GM12878 (cell line): ENCODE data around the gene GRM7. TPM values are rescaled to one million over a fixed set of nuclear protein-coding genes. Genes with fewer than 3 reads are reported as not detected.

Source experiments
- ATAC-seq: fragments of 200-7000 bp; cut with Tn5 transposase; 3 replicates; pipeline ENCODE4 v1.9.1; 2020; ENCODE audit warnings: mild to moderate bottlenecking, moderate library complexity
- BruUV-seq: library from RNA; stranded (reverse); fragments of 400-500 nt; replicated peaks from 2 replicates; lab custom pipeline; 2021; lab: Mats Ljungman, UMichigan
- CTCF ChIA-PET: fragments of 300-600 bp; sonication (Branson Sonifier 250); formaldehyde crosslinking; extraction: SDS; loops from one replicate; lab custom pipeline; 2021; ENCODE audit warnings: inconsistent platforms; lab: Yijun Ruan, JAX
- POLR2A ChIA-PET: fragments of 350-600 bp; formaldehyde crosslinking; extraction: SDS; loops from one replicate; lab custom pipeline; 2021; ENCODE audit warnings: inconsistent platforms; lab: Charles Lee
- RAD21 ChIA-PET: fragments of 300-600 bp; sonication (Branson Sonifier 250); formaldehyde crosslinking; loops from one replicate; lab custom pipeline; 2023; ENCODE audit warnings: antibody characterized with exemption; ENCODE audit not compliant: unreplicated experiment; lab: Charles Lee
- SMC1A ChIA-PET: fragments of 300-600 bp; sonication (Branson Sonifier 250); formaldehyde crosslinking; loops from one replicate; lab custom pipeline; 2023; ENCODE audit not compliant: unreplicated experiment, uncharacterized antibody; lab: Charles Lee
- DNase-seq: peaks from one replicate; pipeline ENCODE4 v3.0.0-alpha.2; 2011; ENCODE audit warnings: low read depth, low spot score
- FAIRE-seq: peaks from 3 replicates; lab custom pipeline; 2011; peaks lifted over from hg19 to GRCh38; lab: Jason Lieb, UNC
- H2AFZ ChIP-seq: 2 replicates; pipeline ENCODE4 v1.6.0; 2011; ENCODE audit warnings: low read depth, low read length, control low read depth; ENCODE audit not compliant: control insufficient read depth
- H3K27ac ChIP-seq: 2 replicates; pipeline ENCODE4 v1.5.1; 2011; ENCODE audit warnings: control low read depth; ENCODE audit not compliant: control insufficient read depth, insufficient read depth
- H3K27me3 ChIP-seq, 2 experiments: replicated peaks in 1 of 2; 2 replicates each; pipeline versions ENCODE4 v1.6.0 to v1.6.1; 2011; ENCODE audit warnings: low read length in 1 of 2; ENCODE audit not compliant: control insufficient read depth in 2 of 2, insufficient read depth in 2 of 2
- H3K36me3 ChIP-seq, 2 experiments: 2 replicates each; pipeline ENCODE4 v1.5.1; 2011; ENCODE audit warnings: low read length in 1 of 2; ENCODE audit not compliant: control insufficient read depth in 2 of 2, insufficient read depth in 2 of 2
- H3K4me1 ChIP-seq: 2 replicates; pipeline ENCODE4 v1.6.1; 2011; ENCODE audit warnings: mild to moderate bottlenecking, low read length, moderate library complexity, mixed read lengths; ENCODE audit not compliant: control insufficient read depth, insufficient read depth
- H3K4me2 ChIP-seq: 2 replicates; pipeline ENCODE4 v1.6.0; 2011; ENCODE audit warnings: control low read depth; ENCODE audit not compliant: control insufficient read depth, insufficient read depth
- H3K4me3 ChIP-seq: fragments of 200-600 bp; sonication (generic); 2 replicates; pipeline ENCODE4 v1.5.1; 2016
- H3K79me2 ChIP-seq: 2 replicates; pipeline ENCODE4 v1.6.0; 2011; ENCODE audit warnings: low read length; ENCODE audit not compliant: control insufficient read depth, insufficient read depth
- H3K9ac ChIP-seq: 2 replicates; pipeline ENCODE4 v1.8.0; 2011; ENCODE audit warnings: low read length, control low read depth, mixed read lengths; ENCODE audit not compliant: control insufficient read depth, insufficient read depth
- H3K9me3 ChIP-seq: replicated peaks from 3 replicates; pipeline ENCODE4 v1.5.1; 2011; ENCODE audit warnings: mild to moderate bottlenecking, low read length; ENCODE audit not compliant: control insufficient read depth, insufficient read depth
- H4K20me1 ChIP-seq: 2 replicates; pipeline ENCODE4 v1.6.0; 2011; ENCODE audit not compliant: control insufficient read depth, insufficient read depth
- EZH2 ChIP-seq: IDR thresholded peaks from 2 replicates; pipeline ENCODE4 v1.6.1; 2012; ENCODE audit warnings: low read depth, mild to moderate bottlenecking, control low read depth, inconsistent platforms, low read length, borderline replicate concordance; ENCODE audit not compliant: control insufficient read depth
- NFIC ChIP-seq: IDR thresholded peaks from 2 replicates; pipeline ENCODE4 v1.6.1; 2012; ENCODE audit warnings: low read depth, mild to moderate bottlenecking, inconsistent platforms, low read length, moderate library complexity
- SMAD5 ChIP-seq: IDR thresholded peaks from 2 replicates; pipeline ENCODE4 v1.6.1; 2016; ENCODE audit warnings: antibody characterized with exemption, low read depth
- TCF12 ChIP-seq: IDR thresholded peaks from 2 replicates; pipeline ENCODE4 v1.6.1; 2011; ENCODE audit warnings: low read depth, mild to moderate bottlenecking, low read length
- WGBS: methylation state at CpG from one replicate; pipeline ENCODE4 v1.1.6; 2016; ENCODE audit warnings: low lambda C conversion rate; ENCODE audit not compliant: insufficient replicate concordance, insufficient coverage; ENCODE audit errors: missing lambda C conversion rate; 5-methylcytosine and 5-hydroxymethylcytosine counted together
- in situ Hi-C: fragments of 300-500 bp; cut with MboI; formaldehyde crosslinking; loops from 9 replicates; pipeline ENCODE4 v1.14.3; 2018; ENCODE audit warnings: mixed read lengths
- intact Hi-C: fragments of 100-400 bp; cut with micrococcal nuclease; formaldehyde crosslinking; loops from one replicate; pipeline ENCODE4 v1.14.2; 2022; ENCODE audit not compliant: unreplicated experiment
- polyA plus RNA-seq, 11 experiments: library from polyadenylated mRNA; depleted of rRNA in 4 of 11; unstranded in 6 of 11; stranded (reverse) in 5 of 11; fragments of >200 nt; fragmentation: Nextera tagmentation in 4 of 11; fragmentation: Illumina TruSeq in 1 of 11; extraction: Ambion mirVana in 4 of 11; extraction: Trizol in 1 of 11; gene quantifications; 1 replicate in 1 of 11; 2 replicates in 10 of 11; pipeline versions ENCODE4 v1.2.1 to v1.2.3, GENCODE V29; 2011 to 2016; ENCODE audit warnings: inconsistent platforms in 2 of 11, missing spikeins in 2 of 11, low read depth in 1 of 11
- total RNA-seq, 4 experiments: library from RNA; depleted of rRNA in 3 of 4; stranded (reverse); fragments of >200 nt in 3 of 4; fragmentation: Illumina TruSeq in 1 of 4; extraction: Trizol in 1 of 4; gene quantifications; 2 replicates each; pipeline versions ENCODE4 v1.2.1 to v1.2.3, GENCODE V29; 2013 to 2021
- TF ChIP-seq, protein P1 (sequence below): fragments of 450-650 bp; IDR thresholded peaks from 2 replicates; pipeline ENCODE4 v1.6.1; 2017; ENCODE audit warnings: low read depth, mild to moderate bottlenecking, moderate library complexity
- TF ChIP-seq, protein P2 (sequence below): IDR thresholded peaks from 2 replicates; pipeline ENCODE4 v1.6.1; 2012; ENCODE audit warnings: low read length, inconsistent platforms

Gene GRM7
- total and polyA plus RNA-seq, 10 of the 15 experiments (the other 5 are each of a cell fraction or from before 2014, with no cell fraction given) = not detected

DNA sequence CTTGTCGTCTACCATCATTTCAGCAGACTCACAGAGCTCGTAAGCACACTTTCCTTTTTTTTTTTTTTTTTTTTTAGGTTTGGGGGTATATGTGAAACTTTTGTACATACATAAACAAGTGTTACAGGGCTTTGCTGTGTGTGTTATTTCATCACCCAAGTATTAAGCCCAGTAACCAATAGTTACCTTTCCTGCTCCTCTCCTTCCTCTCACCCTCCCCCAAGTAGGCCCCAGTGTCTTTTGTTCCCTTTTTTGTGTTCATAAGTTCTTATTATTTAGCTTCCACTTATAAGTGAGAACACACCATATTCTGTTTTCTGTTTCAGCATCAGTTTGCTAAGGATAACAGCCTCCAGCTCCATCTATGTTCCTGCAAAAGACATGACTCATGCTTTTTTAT is 746.8 kb downstream of the GRM7 start (continued):
- TF ChIP-seq, protein P1, sequence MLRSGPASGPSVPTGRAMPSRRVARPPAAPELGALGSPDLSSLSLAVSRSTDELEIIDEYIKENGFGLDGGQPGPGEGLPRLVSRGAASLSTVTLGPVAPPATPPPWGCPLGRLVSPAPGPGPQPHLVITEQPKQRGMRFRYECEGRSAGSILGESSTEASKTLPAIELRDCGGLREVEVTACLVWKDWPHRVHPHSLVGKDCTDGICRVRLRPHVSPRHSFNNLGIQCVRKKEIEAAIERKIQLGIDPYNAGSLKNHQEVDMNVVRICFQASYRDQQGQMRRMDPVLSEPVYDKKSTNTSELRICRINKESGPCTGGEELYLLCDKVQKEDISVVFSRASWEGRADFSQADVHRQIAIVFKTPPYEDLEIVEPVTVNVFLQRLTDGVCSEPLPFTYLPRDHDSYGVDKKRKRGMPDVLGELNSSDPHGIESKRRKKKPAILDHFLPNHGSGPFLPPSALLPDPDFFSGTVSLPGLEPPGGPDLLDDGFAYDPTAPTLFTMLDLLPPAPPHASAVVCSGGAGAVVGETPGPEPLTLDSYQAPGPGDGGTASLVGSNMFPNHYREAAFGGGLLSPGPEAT = no peak

DNA sequence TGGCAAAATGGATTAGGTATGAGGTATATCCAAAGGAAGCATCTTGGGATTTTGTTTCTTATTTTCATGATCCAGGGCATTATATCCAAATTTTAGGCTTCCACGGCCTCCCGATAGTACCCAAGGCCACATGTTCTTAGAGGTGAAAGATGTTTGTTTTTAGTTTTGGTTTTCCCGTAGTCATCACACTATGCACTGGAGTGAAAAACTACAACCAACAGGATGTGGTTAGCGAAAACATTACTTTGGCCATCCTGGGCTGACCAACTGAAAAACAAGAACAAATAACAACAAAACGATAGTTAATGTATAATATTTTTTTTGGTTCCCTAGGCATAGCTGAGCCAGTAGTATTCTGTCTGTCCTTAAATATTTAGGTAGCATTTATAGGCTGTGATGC is 749.7 kb downstream of the GRM7 start:
- Histone ChIP-seq H3K9ac (no peak overlapping the region), H3K9me3 (no peaks in the 10 kb centered on the region), H3K4me1 (no peaks in the 10 kb centered on the region), H3K27me3 (no peaks in the 10 kb centered on the region), H3K79me2 (no peaks in the 10 kb centered on the region), H2AFZ (no peak overlapping the region), H3K36me3 (no peaks in the 10 kb centered on the region), H3K4me3 (no peak overlapping the region), H3K4me2 (no peak overlapping the region), H4K20me1 (no peaks in the 10 kb centered on the region), H3K27ac (no peak overlapping the region)
- in situ Hi-C loops = no loop called here
- ChIA-PET RAD21 (no interaction called here), POLR2A (no interaction called here), SMC1A (interaction anchor here (1.4 kb wide), 1 partner anchor 21 kb away, joined by 4 read pairs; no protein-coding TSS in a partner anchor), CTCF (no interaction called here)
- ATAC-seq = peak; percentile 59
- 26% methylated on average over 5 of the region's 5 CpGs for WGBS
- BruUV-seq = no TSS peak
- FAIRE-seq = no peak
- intact Hi-C loops = no loop called here
- no peak for DNase-seq
- TF ChIP-seq, protein P2, sequence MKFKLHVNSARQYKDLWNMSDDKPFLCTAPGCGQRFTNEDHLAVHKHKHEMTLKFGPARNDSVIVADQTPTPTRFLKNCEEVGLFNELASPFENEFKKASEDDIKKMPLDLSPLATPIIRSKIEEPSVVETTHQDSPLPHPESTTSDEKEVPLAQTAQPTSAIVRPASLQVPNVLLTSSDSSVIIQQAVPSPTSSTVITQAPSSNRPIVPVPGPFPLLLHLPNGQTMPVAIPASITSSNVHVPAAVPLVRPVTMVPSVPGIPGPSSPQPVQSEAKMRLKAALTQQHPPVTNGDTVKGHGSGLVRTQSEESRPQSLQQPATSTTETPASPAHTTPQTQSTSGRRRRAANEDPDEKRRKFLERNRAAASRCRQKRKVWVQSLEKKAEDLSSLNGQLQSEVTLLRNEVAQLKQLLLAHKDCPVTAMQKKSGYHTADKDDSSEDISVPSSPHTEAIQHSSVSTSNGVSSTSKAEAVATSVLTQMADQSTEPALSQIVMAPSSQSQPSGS = no peak
- TF ChIP-seq TCF12 (no peak), SMAD5 (no peak), NFIC (no peak), EZH2 (no peak)
